GM19324 (cell line): ENCODE results near the gene EPYC.

Experiments
- ATAC-seq: cut with Tn5 transposase; IDR thresholded peaks from one replicate; pipeline ENCODE4 v1.9.1; 2021; ENCODE audit warnings: mild to moderate bottlenecking, moderate library complexity; ENCODE audit not compliant: unreplicated experiment, low FRiP score

Gene EPYC, protein sequence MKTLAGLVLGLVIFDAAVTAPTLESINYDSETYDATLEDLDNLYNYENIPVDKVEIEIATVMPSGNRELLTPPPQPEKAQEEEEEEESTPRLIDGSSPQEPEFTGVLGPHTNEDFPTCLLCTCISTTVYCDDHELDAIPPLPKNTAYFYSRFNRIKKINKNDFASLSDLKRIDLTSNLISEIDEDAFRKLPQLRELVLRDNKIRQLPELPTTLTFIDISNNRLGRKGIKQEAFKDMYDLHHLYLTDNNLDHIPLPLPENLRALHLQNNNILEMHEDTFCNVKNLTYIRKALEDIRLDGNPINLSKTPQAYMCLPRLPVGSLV

DNA sequence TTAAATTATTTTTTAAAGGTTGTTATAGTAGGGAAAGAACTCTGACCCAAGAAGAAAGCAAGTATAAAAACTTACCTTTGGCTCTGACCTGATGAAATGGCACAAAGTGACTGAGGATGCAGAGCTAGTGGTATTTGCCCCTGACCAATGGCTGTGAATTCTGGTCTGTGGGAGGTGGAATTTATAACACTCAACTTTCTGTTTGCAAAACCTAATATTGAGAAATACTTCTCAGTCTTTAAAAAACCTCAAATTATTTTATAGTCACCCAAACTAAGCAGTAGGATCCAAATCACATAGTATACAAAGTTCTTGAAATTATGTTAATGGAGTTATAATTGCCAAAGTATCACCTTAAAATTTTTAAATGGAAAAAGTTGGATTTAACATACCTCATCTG, at the start of gene EPYC:
EPYC (minus strand) TSS at position 101 of the 400 bp plus-strand sequence. CDS start 2,407 bp downstream, outside the sequence.
- no peak for ATAC-seq

DNA sequence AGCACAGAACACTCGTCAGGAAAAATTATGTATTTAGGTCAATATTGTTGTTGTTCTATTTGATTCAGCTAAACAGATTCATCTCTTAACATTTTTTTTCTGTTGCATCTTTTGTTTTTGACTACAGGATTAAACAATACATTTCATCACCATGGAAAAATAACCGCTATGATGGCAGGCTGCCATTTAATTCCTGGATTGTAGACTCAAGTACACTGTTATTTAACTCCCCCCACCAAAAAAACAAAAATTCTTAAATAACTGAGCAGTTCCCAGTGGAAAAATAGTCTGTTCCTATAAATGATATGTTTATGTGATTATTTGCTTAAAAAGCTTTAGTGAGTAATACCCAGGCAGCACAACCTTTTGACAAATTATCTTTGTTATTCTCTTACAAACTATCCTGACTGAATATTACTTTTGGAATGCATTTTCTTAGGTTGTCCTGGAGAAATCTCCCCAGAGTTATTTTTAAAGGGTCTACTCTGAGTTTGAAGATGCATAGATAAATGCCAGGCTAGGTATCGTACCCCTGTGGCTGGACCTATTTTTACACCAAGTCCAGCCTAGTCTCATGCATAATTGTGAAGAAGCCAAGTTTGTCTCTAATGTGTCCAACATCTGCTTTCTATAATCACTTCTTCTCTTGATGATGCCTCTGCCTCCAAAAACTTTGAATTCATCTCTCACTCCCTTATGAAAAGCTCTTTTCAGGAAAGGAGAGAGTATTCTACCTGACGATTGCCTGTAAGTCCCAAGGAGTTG, 49.4 kb upstream of the EPYC start:
- ATAC-seq: no peak

DNA sequence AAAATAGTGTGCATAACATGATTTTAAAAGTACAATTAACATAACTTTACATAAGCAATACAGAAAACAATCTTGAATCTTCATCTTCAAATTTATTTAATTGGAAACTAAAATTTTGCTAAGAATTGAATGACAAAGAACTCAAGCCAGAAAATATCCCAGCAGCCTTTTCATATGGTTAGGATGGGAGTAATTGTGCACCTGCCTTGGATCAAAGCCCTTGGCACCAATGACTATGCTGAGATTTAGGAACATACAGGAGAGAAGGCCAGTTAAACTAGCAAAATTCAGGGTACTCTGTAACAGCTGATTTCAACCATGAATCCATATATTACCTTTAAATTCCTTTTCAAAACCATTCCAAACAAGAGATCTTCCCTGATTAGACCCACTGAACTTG, 47.3 kb upstream of the EPYC start:
- ATAC-seq: no peak

DNA sequence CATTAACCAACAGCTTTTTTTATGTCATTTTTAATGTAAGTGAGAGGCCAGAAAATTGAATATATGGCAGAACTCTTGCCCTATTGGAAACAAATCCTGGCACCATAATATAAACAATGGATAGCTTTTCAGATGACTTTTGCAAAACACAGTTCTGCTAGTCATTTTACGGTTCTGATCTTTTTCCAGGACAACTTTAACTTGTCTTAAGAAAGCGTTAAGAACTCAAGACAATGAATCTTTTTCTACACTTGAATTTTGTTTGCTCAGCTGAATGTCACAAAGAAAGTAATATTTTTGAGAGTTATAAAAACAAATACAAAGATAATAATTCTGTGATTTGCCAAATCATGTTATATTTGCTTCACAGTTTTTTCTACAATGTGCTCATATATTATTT, 39.8 kb upstream of the EPYC start:
- ATAC-seq: no peak

DNA sequence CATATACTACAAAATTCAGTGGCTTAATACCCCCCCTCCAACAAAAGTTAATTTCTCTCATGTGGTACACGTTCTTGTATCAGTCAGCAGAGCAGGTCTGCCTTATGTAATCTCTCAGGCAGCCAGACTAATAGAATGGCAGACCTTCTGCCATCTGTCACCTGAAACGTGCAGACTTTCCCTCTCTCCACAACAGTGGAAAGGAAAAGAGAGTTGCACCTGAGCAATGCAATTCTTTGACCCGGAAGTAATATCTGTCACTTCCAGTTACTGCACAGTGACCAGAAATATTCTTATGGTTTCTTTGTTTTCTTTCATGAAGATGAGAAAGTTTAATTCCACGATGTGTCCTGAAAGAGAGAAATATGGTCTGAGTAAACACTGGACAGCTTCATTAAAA, 38.6 kb upstream of the EPYC start:
- ATAC-seq: no peak

DNA sequence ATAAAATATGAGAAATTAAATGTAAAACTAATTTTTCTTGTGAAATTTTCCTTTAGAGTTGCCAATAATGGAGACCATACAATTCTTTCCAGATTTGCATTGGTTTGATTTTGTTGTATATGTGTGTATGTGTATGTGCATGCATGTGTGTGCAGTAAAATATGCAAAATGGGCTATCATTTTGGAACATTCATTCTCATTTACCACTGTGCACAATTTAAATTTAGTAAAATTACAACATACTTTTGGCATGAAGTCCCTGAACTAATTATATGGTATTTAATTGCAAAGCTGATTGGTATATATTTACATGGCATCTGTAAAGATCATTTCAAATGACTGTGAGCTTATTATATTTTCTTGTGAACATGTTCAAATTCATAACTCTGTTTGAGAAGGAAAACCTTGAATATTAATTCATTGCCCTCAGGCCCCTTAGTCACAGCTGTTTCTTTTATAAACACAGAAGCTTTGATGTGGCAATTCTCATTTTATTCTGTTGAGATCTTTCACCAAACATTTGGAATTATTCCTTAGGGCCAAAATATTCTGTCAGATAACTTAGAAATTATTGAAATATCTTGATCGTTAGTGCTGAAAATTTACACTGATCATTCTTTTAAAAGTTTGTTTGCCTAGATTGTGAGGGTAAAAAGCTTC, 35.5 kb upstream of the EPYC start:
- no peak for ATAC-seq

DNA sequence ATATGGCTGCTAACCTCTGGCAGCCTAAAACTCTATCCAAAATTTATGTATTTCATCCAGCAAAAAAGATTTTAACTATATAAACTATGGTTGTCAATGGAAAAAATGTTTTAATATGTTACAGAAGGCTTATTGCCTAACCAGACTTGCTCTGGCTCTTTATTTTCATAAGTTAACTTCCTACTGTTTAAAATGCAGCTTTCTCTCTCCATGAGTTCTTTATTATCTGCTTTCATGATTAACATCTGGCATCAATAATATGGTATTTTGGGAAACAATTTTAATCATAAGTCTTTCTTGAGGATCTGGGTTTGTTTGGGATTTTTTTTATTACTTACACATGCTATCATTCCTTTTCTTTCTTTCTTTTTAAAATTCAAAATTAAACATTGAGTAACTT, 32.5 kb upstream of the EPYC start:
- ATAC-seq: no peak

DNA sequence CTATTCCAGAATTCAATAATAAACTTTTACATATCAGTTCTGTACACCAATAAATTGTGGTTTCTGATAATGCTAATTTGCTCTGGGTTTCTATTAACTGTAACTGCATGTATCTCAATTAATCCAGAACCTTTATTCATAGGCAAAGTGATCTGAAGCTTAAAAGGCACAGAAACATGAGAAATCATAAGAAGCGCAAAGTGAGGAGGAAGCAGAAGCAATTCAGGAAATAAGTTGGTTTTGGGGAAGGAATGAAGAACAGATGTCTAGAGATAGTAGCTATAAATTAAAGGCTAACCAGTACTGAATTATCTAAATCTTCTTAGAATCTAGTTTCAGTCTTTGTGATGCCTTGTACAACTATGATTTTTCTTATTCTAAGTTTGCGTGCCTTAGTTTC, 28.5 kb upstream of the EPYC start:
- ATAC-seq: no peak

DNA sequence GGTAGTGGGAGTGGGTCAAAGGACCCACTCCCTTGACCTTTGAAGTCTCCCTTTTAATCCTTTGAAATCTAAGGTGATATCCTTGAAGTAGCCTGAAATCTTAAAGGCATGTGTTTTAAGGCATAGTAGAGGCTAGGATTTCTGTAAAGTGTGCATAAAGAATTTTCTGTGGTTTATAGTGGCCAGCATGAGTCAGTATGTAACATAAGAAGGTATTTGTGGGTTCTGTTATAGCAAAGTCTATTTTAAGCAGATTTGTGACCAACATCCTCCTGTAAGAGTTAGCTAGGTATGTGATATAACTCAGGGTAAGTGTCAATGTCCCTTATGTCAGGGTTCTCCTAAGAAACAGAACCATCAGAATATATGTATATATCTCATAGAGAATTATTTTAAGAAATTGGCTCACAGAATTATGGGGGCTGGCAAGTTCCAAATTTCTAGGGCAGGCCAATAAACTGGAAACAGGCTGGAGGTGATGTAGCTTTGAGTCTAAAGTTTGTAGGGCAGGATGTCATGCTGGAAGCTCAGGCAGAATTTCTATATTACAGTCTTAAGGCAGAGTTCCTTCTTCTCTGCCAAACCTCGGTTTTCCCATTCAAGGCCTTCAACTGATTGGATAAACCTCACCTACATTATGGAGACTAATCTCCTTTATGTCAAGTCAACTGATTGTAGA, 18.7 kb upstream of the EPYC start:
- ATAC-seq: no peak

DNA sequence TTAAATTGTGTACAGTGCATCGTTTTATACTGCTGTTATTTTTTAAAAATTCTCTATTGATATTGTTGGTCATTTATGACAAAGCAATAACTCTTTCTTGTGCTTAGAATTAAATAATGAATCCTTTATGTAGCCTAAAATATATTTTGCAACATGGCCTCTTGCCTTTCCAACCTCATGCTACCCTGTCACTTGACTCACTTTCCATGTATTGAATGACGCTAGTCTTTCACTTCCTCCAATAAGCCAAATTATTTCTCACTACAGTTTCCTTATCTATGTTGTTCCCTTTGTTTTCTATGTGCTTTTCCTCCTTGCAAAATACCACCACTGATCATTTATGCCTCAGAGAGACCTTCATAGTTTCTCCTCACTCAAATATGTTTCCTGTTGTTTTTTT, 16.3 kb upstream of the EPYC start:
- no peak for ATAC-seq

DNA sequence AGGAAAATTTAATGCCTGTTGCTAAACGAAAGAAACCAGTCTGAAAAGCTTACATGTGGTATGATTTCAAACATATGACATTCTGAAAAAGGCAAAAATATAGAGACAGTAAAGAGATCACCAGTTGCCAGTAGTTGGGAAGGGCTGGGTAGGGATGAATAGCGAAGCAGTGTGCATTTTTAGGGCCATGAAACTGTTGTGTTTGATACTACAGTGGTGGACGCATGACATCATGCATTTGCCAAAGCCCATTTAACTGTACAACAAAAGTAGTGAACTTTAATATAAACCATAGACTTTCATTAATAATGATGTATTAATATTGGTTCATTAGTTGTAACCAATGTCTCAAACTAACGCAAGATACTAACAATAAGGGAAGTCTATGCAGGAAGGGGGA, 14.7 kb upstream of the EPYC start:
- ATAC-seq: no peak

DNA sequence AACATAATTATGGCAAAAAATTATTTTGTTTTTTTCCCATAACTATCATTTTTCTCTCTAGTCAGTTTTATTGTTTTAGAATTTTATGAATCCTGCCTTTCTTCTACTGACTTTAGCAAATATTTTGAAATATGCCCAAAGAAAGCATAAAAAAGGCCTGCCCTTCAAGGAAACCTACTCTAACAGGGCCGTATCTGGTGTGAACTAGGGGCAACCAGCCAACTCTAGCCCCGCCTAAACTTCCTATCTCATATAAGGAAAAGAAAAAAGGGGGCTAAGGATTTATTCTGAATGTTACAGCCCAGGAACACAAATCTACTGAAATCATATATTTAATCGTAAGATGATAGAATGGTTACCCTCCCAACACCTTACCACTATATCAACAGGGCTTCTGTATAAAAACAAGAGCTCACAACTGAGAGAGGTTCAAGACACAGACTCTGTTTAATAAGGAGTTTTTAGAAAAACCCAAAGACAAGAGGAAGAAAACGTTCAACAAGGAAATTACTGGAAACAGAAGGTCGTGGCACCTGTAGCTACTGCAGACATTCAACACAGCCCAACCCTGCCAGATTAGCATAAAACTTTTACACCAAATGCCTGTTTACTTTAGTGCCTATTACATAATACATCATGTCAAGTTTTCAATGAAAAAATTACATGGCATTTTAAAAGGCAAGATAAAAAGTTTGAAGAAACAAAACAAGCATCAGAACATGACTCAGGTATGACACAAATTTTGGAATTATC, 12.9 kb upstream of the EPYC start:
- ATAC-seq: no peak

DNA sequence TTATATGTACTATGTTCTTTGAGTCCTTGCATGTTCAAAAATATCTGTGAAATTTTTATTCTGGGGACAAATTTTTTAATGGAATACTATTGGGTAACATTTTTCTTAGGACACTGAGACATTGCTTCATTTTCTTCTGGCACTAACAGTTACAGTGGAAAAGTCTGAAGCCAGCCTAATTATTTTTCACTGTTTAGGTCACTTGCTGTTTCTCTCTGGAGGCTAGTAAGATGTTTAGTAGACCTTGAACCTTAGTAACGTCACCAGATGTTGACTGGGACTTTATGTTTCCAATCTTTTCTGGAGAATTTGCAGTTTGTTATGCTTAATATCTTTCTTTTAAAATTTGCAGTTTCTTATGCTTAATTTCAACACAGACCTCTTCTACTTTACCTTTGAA, 12.3 kb upstream of the EPYC start:
- no peak for ATAC-seq

DNA sequence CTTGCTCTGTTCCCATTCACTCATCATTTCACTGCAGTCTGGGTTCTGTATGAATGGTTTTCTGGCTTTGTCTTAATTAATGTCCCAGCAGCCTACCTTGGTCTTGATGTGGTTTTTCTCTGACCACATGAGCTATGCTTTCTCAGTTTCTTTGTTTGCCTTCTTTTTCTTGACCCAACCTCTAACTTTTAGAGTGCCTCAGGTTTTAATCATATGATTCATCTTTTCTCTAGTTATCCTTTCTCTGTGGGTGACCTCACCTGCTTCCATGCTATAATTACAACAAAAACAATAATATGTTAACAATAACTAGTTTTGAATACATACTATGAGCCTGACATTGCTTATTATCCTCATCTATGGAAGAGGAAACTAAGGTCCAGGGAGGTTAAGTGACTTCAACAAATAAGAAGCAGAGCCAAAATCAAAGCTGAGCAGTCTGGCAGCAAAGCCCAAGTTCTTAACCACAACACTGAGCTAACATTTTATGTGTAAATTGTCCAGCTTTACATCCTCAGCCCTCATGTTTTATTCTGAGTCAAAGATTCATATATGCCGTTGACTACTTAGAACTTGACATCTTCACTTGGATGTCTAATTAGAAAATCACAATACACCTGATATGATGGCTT, 4.7 kb upstream of the EPYC start:
- ATAC-seq: peak; percentile 74

DNA sequence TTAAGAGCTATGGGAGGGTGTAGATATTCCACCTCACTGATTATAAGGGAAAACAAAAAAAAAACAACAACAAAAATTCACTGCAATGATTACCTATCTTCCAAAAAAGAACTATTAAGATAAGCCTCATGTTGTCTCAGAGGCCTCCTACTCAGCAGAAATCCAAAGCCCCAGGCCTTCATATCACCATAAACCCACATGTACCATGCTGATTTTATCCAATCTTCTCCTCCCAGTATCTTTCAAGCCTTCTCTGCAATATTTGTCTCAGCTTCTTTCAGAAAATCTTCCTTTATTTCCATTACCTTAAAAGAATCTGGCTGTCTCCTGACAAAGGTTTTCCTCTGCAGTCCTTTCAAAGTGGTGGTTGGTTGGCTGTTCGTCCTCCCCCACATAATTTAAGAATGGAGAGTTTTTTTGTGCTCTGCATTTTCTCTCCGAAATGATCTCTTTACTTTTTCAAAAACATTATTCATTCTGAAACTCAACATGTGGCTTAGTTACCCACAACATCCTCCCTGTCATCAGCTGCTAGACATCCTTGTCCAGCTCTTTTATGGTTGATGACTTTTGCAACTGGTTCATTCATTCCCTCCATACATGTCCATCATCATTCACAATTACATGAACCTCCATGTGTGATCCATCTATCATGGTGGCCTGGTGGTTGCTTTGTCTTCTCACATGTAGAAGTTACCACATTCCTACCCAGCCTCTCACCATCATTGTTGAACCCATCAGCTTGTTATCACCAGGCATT, 2.9 kb upstream of the EPYC start:
- no peak for ATAC-seq

DNA sequence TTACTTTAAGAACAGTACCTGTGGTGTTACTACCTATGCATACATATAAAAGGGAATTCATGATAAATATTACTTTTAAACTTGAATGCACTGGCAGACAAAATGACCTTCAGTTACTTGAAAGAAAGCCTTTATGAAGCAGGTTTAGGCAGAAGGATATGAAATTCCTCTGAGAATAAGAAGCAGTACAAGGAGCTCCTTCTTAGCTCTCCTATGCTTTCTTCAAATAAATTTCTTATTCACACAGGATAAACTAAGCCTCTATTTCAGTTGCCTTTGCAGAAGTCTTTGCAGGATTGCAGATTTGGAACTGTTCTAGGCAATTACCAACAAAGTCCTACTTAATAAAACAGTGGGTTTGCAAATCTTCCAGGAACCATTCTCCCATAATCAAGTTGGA, 1.0 kb downstream of the EPYC start:
- ATAC-seq: no peak

DNA sequence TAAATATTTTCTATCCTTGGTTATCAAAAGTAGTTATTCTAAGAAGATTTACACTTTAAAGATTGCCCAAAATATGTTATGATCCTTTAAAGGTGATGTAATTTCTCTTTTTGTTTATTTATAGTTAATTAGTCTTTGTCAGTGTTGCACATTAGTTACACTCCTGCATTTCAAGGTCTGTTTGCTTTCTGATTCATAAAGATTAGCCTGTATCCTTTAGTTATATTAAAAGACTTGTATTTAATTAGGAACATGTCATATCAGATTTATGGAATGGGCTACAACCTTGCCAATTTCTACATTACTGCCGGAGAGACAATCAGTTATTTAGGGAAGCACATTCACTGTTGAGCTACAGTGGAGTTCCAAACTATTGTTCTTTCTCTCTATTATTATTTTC, 3.5 kb downstream of the EPYC start:
- no peak for ATAC-seq

DNA sequence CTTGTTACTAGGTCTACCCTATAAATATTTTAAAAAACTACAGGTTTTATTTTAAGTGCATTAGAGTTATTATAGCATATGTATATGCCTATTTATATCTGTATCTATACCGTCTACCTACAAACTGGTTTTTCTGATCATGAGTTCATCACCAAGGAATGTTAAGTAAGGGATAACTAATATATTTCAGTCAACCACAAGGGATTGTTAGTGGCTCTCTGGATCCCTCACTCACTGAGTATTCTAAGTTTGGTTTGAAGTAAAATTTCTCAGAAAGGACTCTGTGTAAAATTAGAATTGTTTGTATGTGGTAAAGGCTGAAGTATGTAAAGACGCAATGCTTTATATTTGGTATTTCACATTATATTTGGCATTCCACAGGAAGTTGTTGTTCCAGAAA, 4.8 kb downstream of the EPYC start:
- ATAC-seq: no peak

DNA sequence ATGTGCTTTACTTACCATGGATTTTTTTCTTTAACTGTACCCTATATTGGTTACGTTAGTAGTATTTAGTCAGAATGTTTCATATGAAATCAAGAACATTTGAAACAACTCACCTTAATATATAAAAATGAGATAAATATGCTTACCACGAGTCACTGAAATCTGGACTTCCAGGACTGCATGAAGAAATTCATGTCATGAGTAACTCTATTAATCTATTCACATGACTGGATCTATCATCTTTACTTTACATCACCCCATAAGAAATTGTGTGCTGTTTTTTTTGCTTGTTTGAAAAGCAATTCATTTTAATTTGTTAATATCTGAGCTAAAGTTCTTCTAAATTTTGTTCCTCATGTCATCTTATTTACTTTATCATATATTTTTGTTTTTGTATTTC, 5.2 kb downstream of the EPYC start:
- ATAC-seq: no peak
